NCI-H524 treated with DMSO at 0.1 percent for 48 hours (cell line): Measurements from ENCODE around the gene SNAPIN.
A peak's percentile ranks its signal among the peaks of the same experiment; 100 is the strongest.
"Not testable (repeated sequence)": the region's sequence is repeated elsewhere in the genome, so short reads cannot be mapped to it uniquely, and the experiment has no call there.

Experiments used
- DNase-seq: peaks from one replicate; lab custom pipeline; 2025; lab: John Stamatoyannopoulos, UW

The SNAPIN gene

DNA sequence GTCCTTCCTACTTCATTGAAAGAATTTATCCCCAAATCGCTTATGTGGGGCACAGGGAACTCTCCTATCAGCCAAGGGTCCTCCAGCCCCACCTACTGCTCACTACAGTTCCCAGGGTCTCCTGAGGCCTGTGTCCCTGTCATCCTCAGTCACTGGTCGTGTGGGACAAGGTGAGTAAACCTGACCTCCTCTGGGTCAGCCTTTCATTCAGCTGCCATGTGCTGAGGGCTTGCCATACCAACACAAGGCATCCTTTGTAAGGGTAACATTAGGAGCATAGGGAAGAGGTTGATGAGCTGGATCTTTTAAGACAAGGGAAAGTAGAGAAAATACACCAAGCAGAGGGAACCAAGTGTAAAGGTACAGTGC lies 11.2 kb upstream of the SNAPIN start:
- no peak for DNase-seq

DNA sequence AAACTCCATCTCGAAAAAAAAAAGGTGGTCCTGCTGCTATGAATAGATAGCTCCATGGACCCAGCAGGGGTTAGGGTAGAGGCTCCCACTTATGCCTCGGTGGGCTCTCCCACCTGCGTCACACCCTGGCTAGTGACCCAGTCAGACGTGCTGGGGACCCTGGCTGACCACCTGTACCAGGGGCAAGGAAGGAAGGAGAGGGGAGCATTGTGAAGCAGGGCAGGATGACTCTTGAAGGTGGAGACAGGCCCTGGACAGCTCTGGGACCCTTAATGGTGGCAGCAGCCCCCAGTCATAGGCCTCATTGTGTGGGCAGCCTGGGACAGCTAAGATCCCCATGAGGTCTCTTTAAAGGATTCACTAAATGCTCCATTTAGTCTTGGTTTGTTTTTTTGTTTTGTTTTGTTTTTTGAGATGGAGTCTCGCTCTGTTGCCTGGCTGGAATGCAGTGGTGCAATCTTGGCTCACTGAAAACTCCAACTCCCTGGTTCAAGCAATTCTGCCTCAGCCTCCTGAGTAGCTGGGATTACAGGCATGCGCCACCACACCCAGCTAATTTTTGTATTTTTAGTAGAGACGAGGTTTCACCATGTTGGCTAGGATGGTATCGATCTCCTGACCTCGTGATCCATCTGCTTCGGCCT lies 10.4 kb upstream of the SNAPIN start:
- DNase-seq = no peak

DNA sequence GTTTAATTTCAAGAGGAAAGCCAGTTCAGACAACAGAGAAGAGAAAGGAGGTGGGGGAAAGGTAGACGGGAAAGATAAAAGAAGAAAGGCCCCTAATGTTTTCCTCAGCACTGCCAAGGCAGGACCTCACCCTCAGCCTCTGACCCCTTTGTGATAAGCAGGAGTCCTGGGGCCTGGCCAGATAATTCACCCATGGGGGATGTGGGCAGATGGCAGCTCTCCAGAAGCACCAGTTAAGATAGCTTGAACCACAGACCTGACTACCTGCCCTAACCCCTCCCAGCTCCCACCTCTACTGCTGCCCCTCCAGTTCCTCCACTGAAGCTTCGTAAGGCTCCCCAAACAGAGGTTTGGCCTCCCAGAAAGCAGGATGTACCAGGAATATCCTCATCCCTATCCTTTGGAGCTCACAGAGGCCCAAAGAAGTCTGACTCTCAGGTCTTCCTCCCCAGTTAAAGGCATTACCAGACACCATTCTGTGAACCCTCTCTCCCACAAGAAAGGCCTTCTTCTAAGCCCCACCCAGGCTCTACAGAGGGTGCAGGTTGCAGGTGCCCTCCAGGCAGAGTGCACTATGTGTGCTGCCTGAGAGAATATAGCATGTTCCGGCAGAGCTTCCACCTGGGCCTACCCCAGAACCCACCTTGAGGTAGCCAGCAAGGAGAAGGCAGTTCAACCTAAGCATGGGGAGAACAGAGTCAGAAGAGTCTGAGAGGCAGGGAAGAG lies 9.2 kb upstream of the SNAPIN start:
- DNase-seq = no peak

DNA sequence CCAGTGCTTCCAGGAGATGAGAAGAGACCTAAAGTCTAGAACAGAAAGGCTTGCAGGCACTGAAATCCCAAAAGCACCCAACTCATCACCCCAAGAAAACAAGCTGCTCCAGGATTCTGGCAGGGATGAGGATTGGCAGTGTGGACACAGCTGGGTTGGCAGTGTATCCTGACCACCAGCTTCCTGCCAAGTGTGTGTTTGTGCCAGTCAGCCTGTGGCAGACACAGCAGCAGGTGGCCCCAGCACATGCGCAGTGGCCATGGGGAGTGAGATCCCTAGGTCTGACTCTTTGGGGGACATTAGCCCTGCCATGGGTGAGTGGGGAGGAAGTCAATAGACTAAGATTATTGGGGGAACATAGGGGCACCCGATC lies 8.7 kb upstream of the SNAPIN start:
- no peak for DNase-seq

DNA sequence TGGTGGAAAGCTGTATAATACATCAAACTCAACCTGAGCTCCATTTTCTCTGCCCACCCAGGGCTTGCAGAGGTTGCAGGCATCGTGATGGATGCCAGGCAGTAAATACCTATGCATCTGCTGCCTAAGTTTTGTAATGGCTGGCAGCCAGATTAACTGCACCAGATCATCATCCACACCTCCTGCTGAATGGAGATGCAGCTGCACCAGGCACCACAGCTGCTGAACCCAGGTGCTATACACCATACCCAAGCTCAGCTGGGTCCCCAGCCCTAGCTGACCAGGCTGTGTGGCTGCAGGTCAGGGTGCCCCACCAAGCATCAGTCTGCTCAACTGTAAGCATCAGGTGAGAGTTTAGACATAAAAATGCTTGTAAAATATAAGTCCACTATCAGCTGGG lies 6.7 kb upstream of the SNAPIN start:
- no peak for DNase-seq

DNA sequence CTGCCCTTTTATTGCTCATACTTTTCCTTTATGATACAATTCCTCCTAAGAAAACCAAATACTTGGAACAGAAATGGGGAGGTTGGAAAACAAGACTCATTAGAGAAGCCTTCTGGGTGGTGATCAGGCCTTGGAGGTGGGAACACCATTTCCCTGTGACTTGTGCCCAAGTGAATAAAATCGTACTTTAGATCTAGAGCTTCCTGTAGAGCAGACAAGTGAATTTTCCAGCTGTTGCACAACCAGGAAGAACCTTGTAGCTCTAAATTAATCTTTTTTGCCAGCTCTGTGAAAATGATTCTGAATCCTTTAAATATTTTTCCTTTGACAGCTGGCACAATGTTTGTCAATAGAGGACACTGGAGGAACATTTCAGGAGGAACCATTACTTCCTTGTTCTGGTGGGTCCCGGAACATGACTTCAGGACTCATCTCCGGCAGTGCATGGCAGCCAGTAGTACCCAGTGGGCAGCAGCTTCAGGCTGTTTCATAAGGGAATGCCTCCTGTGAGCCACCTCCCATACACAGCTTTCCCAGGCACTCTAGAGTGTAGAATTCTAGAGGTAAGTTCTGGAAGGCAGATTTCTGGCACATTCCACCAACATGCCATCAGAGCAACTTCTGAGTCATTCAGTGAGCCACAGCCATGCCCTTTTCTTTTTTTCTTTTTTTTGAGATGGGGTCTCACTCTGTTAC lies 5.5 kb upstream of the SNAPIN start:
- no peak for DNase-seq

DNA sequence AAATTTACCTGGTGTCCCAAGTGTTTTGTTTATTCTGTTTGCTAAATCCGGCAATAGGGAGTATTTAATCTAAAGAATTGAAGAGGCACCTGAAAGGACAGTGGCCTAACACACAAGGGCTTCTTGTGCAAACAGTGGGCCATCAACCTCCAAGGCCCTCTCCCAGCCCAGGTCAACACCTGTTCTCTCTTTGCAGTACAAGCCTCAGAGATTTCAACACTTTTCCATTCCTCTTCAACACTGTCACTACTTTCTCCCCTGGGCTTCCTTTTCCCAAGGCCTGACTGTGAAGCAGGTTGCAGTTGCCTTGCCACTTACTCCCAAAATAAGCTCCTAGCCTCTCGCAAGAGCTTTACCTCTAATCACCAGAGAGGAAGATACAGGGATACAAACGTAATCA lies 3.2 kb upstream of the SNAPIN start:
- DNase-seq = no peak

DNA sequence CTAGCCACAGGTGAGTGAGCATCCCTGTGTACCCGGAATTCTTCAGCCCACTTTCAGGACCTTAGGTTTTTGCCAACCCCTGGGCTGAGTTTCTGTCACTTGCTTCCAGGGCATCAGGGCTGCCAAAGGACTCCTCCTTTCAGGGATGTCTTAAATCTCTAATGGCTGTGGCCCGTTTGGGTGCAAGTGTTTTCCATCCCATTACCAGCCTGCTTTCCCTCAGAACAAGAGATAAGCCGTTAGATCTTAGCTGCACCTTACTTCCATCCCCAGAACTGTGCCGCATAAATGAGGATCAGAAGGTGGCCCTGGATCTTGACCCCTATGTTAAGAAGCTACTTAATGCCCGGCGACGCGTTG lies 652 bp downstream of the SNAPIN start:
- DNase-seq = no peak

DNA sequence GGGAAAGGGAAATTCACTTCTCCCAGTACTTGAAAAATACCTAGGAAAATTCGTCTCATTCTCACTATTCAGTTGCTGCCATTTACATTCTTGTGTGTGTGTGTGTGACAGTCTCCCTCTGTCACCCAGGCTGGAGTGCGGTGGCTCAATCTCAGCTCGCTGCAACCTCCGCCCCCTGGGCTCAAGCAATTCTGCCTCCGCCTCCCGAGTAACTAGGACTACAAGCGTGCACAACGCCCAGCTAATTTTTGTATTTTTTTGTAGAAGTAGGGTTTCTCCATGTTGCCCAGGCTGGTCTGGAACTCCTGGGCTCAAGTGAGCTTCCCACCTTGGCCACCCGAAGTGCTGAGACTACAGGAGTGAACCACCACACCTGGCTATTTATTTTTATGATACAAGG lies 1.2 kb downstream of the SNAPIN start:
- DNase-seq = no peak

DNA sequence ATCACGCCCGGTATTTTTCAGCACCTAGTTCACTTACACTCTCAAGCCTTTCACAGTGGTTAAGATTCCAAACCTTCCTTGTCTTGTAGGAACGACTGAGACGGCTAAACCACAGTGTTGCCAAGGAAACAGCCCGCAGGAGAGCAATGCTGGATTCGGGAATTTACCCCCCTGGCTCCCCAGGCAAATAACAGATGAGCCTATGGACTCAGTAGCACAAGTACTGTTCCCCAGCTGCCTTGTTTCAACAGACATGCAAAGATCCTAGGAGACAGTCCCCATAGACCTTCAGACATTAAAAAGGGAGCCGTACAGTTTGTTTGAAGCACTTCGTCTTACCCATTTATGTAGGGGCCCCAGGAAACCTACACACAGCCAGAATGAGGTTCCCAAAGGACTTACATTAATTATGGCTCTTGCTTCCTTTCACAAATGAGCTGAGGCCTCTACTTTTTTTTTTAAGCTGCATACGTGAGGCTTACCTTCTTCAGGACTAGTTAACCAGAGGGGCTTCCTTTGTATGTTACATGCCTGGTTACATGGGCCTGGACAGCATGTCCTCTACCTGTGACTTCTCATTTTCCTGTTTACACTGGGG lies 2.7 kb downstream of the SNAPIN start:
- no peak for DNase-seq

DNA sequence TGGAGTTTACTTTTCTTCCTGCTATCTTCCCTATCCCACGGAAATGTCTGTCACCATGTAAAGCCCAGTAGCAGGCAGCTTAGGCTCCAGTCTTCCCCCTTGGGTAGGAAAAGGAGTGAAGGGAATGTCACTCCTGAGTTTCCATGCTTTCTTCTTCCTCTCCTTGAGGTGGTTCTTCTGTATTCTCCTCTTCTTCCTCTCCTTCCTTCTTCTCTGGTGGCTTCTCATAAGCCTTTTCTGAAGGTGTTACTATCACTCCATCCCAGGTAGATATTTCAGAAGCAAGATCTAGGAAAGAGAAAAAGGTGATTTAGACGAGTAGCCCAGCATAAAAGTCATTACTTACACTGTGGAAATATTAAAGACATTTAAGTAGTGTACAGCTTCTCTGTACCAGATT lies 3.8 kb downstream of the SNAPIN start:
- DNase-seq = no peak

DNA sequence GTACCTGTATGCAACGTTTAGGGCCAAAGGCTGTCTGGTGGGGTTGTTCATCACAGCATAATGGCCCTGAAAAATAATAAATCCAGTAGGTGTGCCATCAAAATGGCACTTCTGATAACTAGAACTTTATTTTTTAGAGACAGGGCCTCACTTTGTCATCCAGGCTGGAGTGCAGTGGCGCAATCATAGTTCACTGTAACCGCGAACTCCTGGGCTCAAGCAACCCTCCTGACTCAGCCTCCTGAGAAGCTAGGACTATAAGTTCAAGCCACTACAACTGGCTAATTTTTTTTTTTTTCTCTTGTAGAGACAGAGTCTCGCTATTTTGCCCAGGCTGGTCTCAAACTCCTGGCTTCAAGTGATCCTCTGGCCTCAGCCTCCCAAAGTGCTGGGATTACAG lies 4.7 kb downstream of the SNAPIN start:
- no peak for DNase-seq

DNA sequence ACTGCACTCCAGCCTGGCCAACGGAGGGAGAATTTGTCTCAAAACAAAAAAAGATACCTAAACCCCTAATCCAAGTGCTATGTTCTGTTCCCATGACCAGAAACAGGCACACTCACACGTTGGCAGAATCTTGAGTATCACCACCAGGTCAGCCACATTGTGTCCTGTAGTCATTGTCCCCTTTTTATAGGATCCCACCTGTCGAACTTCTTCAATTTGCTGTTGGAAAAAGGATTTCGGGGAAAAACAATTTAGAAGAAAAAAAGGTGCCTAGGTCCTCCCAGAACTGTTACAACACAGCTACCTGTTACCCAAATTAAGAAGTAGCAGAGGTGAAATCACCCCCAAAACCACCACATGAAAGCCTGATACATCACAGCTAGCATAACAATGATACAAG lies 8.9 kb downstream of the SNAPIN start:
- DNase-seq = no peak

DNA sequence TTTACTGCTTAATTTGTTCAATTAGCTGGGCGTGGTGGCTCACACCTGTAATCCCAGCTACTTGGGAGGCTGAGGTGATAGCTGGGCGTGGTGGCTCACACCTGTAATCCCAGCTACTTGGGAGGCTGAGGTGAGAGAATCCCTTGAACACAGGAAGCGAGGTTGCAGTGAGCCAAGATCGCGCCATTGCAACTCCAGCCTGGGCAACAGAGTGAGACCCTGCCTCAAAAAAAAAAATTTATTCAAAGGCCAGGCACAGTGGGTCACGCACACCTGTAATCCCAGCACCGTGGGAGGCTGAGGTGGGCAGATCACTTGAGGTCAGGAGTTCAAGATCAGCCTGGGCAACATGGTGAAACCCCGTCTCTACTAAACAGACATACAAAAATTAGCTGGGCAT lies 10.2 kb downstream of the SNAPIN start:
- not testable (repeated sequence) for DNase-seq

DNA sequence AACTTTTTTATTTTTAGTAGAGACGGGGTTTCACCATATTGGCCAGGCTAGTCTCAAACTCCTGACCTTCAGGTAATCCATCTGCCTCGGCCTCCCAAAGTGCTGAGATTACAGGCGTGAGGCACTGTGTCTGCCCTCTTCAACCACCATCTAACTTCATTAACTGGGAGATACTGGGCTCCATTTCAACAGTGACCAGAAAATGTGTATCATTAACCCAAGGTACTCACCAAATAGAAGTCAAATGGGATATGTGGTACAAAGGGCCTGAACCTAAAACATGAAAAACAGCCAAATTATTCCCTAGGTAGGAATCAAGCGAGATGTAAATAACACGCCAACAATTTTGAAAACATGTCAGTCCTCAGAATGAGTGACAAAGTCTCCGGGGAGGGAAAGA lies 11.1 kb downstream of the SNAPIN start:
- DNase-seq = no peak

DNA sequence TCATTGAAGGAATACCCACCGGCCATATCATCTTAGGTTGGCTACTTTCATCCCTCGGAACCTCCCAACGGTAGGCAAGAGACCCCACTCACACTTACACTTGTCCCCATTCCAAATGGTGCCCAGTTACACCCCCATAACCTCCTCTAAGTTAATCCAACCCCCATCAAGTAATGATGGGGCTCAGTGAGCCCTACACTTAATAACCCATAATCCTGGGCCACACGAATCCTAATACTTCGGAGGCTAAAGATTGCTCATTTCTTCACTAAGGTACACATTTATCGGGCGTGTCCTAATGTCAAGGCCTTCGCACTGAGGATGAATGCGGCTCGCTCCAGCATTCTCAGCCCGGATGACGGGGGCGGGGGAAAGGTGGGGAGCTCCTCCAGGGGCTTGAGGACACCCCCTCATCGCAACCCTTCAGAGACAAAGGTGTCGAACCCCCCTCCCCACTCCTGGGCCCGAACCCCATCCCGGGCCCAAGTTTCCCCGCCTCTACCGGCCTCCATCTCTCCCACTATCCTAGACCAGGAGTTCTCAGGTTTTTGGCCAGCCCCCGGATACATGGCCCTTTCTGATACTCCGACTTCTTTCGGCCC lies 11.9 kb downstream of the SNAPIN start:
- no peak for DNase-seq

DNA sequence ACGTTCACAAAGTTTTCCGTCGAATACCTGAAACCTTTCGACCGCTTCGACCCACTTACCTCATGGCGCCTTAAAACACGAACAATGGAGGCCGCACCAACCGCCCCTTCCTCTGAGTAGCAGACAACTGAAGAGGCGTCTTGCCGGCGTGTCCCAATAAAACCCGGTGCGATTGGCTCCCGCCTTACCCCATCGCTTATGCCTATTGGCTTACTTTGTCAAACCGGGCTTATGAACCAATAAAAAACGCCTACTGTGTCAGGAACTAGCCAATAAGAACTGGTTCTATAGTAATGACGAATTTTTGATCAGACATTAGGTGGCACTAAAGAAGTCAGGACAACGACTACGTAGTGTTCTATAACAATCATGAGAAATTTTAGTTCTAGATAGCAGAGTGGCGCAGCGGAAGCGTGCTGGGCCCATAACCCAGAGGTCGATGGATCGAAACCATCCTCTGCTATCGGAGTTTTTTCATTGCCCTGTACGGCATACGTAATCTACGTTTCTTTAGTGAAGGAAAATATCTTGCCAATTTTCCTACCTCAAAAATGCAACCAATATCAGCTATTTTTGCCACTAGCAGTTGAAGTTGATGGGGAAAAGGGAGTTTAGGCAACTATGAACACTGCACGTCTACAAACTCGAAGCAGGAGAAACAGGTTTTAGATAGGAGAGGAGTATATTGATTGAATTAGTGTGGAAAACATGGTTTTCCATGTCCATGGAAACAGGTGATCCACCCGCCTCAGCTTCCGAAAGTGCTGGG lies 12.5 kb downstream of the SNAPIN start, which contains the start of gene ILF2:
Gene ILF2, minus strand, starts transcription at position 135 of the 769 bp plus-strand sequence. Its CDS starts 71 bp downstream, at position 64.
- DNase-seq = peak; percentile 98

DNA sequence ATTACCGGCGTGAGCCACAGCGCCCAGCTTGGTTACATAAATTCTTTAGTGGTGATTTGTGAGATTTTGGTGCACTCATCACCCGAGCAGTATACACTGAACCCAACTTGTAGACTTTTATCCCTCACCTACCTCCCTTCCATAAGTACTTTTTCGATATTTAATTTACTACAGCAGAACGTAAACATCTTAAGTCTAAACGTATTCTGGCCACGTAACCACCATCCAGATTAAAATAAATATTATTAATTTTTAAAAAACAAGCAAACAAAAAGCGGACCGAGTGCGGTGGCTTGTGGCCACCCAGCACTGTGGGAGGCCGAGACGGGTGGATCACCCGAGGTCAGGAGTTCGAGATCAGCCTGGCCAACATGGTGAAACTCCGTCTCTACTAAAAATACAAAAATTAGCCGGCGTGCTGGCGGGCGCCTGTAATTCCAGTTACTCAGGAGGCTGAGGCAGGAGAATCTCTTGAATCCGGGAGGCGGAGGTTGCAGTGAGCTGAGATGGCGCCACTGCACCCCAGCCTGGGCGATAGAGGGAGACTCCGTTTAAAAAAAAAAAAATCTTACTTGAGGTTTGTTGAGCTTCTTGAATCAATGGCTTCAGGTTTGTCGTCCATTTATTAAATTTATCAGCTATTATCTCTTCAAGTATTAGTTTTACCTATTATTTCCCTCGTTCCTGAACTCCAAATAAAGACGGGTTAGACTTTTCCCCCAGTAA lies 13.3 kb downstream of the SNAPIN start:
- peak; percentile 30 for DNase-seq

DNA sequence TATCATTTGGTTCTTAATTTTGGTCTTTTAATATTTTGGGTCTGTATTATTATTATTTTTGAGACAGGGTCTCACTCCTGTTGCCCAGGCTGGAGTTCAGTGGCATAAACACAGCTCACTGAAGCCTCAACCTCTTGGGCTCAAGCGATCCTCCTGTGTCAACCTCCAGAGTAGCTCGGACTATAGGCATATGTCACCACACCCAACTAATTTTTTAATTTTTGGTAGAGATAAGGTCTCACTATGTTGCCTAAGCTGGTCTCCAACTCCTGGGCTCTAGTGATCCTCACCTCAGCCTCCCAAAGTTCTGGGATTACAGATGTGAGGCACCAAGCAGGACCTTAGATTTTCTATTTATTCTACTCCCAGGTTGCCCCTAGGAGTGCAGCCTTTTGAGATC lies 15.0 kb downstream of the SNAPIN start:
- DNase-seq = no peak

DNA sequence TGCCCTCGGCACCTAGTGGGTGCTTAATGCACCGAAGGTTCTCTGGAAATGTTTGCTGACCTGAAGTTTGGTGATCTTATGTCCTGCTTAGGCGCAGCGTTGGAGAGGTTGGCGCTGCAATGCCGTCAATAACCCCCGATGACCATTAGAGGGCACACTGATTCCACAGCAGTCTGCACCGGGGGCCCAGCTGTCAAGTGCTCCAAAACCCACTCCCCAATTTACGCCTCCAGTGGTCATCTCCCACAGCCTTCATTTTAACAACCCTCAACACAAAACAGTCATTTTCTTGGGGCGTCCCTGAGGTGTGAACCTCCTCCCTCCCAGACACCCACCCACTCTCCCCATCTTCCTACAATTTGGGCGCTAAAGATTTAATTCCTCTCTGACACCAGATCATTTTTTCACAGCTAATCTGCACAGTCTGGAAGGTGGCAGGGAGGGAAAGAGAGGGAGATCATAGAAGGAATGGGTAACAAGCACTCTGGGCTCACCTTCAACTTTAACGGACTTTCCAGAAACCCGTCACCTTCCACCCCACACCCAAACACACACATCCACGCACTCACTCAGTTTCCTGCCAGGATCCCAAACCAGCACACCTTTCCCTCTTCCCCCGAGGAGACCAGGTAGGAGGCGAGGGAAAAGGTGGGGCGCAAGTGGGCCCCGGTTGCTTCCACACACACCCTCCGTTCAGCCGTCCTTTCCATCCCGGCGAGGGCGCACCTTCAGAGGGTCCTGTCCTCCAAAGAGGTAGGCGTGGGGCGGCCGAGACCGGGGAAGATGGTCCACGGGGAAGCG lies 19.4 kb downstream of the SNAPIN start:
- DNase-seq = no peak
